Frontal cortex (tissue), 4 donors: Measurements from ENCODE around the gene CAND2. TPM values are rescaled to one million over a fixed set of nuclear protein-coding genes. Genes with fewer than 3 reads are reported as not detected.
A peak's percentile ranks its signal among the peaks of the same experiment; 100 is the strongest.
"Not testable (repeated sequence)": the region's sequence is repeated elsewhere in the genome, so short reads cannot be mapped to it uniquely, and the experiment has no call there.

ENCODE experiments used
- DNase-seq, 2 donors: peaks; one replicate each; pipeline ENCODE4 v3.0.0; 2012; ENCODE audit warnings: low spot score in 2 of 2
- FAIRE-seq: peaks from 2 replicates; lab custom pipeline; 2012; peaks lifted over from hg19 to GRCh38; lab: Jason Lieb, UNC
- total RNA-seq: library from RNA; depleted of rRNA; stranded (reverse); fragments of >200 nt; gene quantifications from one replicate; pipeline ENCODE4 v1.2.3, GENCODE V29; 2014
- donor health status: control.
- donor health status: control.
- donor health status: control.

The CAND2 gene
- total RNA-seq, 1 donor from 2014 or later, result 11.4 TPM

DNA sequence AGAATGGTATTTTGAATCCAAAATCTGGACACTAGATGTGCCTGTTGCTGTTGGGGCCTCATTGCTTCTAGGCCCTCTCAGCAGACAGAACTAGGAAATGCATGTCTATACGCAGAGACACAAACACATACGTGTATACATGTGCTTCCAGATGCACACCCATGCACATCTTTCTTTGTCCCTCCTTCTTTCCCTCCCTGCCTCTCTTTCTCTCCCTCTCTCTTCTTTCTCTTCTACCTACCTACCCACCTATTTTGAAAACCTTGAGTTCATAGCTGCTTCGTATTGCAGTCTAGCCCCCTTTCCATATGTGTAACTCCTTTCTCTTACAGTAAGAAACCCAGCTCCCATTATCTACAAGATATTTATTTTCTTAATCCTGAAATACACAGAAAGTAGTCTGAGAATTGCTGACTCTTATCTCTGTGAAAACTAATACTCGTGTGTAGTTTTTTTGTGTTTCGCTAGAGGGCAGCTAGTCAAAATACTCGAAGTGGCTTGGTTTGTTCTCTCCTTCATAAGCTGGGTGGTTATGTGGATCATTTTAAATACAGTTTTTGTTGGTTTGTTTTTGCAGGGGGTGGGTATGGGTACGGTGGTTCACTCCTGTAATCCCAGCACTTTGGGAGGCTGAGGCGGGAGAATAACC lies 26.4 kb downstream of the CAND2 start:
- no peak for FAIRE-seq
- DNase-seq, result no peak

GRCh38 chr3:12824299-12824698 lies 27.8 kb downstream of the CAND2 start:
- DNase-seq (no peak), FAIRE-seq (no peak)

- no peak for FAIRE-seq
Measured at GRCh38 chr3:12825156-12825555, 28.7 kb downstream of the CAND2 start.

DNA sequence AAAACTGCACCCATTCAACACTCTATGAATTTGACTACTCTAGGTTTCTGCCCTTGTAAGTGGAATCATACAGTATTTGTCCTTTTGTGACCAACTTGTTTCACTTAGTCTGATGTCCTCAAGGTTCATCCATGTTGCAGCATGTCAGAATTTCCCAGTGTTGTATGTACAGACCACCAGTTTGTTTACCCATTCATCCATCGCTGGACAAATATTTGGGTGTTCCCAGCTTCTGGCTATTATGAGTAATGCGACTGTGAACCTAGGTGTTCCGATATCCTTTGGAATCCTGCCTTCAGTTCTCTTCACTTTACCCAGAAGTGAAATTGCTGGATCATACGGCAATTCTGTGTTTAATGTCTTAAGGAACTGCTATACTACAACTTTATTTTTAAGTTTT lies 32.3 kb downstream of the CAND2 start:
- FAIRE-seq, result no peak
- DNase-seq, result no peak

More at GRCh38 chr3:12825156-12825555, 28.7 kb downstream of the CAND2 start:
- DNase-seq, result no peak

DNA sequence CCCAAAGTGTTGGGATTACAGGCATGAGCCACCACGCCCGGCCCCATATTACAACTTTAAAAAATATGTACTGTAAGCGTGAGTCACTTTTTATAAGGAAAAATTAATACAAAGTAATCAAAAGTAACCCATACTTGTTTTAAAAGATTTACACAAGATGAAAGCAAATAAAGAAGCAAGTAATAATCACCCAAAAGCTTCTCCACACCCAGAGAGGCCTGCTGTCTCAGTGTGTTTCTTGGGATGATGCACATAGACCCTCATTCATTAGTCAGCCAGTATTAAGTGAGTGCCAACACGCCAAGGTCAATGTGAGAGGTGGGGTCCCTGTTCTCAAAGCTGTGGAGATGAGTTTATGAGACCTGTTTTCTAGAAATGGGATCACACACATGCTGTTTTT lies 32.9 kb downstream of the CAND2 start:
- FAIRE-seq (no peak), DNase-seq (no peak)

- DNase-seq, result no peak
- no peak for FAIRE-seq
Measured at GRCh38 chr3:12829886-12830784, 33.7 kb downstream of the CAND2 start.

GRCh38 chr3:12830785-12831156 lies 34.3 kb downstream of the CAND2 start:
- FAIRE-seq (no peak), DNase-seq (no peak)

GRCh38 chr3:12831301-12831866 lies 34.9 kb downstream of the CAND2 start:
- FAIRE-seq, result no peak

DNA sequence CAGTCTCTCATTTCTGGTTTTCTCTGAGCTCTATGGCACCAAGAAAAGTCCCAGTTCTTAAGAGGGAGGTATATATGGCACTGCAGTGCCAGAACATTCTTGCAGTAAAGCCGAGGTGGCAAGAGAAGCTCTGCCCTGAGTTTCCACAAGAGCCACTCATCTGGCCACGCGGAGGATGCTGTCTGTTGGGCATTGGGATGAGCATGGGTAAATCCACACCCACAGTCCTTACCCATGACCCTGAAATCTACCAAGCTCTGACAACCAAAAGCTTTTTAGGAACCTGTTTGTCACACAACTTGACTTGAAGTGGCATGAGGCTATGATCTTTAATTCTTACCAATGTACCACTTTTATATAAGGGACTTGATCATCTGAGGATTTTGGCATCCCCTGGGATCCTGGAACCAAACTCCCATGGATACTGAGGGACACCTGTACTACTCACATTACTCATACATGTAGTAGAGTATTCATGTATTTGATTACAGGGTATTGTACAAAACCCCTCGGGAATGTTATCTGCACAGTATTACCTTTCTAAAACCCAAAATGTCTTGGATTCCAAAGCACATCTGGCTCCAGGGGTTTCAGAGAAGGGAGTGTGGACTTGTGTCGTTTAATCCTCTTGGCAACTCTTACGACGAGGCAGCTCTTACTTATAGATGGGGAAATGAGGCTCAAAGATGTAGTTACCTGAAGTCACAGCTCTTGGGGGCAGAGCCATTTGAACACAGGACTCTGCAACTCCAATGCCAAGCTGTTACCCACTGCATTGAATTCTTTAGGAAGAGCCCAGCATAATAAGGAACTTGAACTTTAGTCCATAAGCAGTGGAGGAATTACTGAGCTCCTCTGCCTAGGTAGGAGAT lies 36.1 kb downstream of the CAND2 start:
- FAIRE-seq, result no peak
- DNase-seq, result no peak

More at GRCh38 chr3:12831301-12831866, 34.9 kb downstream of the CAND2 start:
- no peak for DNase-seq

- no peak for DNase-seq
- FAIRE-seq, result no peak
Measured at GRCh38 chr3:12833222-12834161, 37.0 kb downstream of the CAND2 start.

DNA sequence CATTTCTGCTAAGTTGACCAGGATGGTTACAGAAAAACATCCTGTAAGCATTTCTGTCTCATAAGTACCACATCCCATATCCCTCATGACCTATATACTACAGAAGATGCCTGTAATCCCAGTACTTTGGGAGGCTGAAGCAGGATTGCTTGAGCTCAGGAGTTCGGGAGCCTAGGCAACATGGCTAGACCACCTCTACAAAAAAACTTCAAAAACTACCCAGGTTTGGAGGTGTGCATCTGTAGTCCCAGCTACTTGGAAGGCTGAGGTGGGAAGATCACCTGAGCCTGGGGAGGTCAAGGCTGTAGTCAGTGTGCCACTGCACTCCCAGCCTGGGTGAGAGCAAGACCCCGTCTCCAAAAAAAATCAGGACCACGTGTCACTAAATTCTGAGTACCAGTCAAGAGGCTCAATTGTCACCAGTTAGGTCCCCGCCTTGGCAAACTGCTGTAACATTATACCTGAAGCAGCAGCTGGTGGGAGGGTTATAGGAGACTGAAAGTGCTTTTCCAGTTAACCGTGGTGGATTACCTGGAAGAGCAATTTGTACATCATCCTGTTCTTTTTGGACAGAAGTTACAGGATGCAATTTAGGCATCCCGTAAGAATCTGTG lies 38.7 kb downstream of the CAND2 start:
- no peak for DNase-seq
- no peak for FAIRE-seq

DNA sequence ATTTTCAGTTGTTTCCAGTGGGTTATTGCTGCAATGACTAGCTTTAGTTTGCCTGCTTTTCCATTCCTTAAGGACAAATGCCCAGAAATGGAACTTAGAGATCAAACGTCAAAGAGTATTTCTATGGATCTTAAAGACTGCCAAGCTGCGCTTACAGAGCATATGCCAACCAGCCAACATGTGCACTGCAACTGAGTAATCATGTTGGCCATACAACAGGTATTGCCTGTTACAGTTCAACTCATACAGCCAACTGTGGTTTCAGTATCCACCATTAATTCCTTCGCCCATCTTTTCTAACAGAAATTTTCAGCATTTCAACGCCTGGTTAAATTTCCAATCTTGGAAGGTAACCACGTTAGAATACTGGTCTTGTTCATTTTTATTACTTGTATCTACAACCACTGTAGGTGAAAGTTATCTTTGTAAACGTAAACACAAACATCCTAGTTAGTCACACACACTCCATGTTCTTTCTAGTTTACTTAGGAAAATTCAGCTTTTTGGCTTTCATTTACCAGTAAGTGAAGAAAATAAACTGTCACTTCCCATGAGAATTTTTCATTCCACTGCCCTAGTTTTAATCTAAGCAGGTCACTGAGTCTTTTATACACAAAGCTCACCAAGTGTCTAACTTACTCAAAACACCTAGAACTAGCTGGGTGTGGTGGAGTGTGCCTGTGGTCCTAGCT lies 41.0 kb downstream of the CAND2 start:
- DNase-seq (no peak), FAIRE-seq (no peak)

DNA sequence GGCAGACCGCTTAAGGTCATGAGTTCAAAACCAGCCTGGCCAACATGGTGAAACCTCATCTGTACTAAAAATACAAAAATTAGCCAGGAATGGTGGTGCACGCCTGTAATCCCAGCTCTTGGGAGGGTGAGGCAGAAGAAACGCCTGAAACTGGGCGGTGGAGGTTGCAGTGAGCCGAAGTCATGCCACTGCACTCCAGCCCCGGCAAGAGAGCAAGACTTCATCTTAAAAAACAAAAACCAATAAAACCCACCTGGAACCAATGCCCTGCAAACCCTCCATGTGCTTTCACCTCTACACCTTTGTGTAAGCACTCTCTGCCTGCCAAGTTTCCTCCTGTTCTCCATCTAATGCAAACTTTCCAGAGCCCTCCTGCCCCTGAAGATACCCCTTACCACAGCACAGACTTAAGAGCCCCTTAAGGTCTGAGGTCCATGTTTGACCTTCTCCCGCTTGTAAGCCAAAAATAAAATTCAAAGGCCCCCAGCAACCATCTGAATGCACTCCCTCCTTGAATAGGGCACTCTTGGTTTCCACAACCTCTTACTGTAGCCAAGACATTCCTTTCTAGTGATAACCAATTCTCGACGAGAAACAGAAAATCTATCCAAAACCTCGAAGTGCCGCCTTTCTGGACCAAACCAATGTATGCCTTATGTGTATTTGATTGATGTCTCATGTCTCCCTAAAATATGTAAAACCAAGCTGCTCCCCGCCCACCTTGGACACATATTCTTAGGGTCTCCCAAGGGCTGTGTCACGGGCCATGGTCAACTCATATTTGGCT lies 41.9 kb downstream of the CAND2 start:
- DNase-seq (no peak), FAIRE-seq (no peak)

DNA sequence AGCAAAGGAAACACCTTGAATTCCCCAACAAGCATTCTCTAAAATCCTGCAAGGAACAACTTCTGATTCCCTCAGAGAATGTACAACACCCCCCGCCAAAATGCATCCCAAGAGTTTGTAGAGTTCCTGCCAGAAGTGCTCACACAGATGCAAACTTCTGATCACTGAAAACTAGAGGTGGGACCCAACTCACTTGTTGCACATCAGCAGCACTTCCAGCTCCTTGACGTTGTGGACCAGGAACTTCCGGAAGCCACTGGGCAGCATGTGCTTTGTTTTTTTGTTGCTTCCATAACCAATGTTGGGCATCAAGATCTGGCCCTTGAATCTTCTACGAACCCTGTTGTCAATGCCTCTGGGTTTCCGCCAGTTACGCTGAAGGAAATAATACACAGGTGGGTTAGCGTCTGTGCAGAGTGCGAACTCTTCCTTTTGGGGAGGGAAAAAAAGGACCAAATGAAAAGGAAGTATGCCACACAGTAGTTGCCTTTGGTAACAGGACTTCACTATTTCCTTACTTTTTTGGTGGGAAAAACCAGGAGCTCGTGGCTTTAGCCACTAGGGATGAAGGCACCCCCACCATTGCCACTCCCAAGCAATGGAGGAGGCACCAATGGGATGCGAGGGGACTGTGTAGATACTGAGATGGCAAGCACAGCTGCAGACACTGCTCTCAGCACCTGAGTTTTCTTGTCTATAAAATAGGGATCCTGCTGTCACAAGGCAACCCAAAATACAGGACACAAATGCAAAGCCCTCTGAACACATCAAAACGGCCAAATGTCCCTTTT lies 42.9 kb downstream of the CAND2 start:
- DNase-seq, result no peak
- no peak for FAIRE-seq

- not testable (repeated sequence) for FAIRE-seq
Measured at GRCh38 chr3:12840148-12840547, 43.7 kb downstream of the CAND2 start.

DNA sequence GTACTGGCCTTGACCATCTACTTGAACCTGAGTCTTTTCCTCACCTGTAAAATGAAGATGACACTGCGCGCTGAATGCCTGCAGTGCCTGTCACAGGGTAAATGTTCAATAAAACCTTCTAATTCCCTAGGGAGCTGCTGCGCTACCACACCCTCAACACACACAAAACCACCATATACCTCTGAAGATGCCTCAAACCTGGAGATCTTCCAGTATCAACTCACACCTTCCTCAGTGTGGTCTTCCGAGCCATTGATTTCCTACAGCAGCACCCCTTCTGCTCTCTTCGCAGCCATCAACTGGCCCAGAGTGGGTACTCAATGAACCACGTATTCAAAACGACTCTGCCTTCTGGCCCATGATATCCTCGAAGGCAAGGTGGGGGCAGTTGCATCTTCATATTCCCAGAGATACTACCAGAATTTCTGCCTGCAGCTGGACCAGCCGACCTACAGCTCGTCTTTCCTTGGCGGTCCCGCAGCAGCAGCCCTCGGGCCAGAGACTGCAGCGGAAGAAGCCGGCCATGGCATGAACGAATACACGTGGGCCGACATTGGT lies 44.2 kb downstream of the CAND2 start:
- DNase-seq, result peak in 1 of 2 donors; percentile 38
- no peak for FAIRE-seq

More at GRCh38 chr3:12840148-12840547, 43.7 kb downstream of the CAND2 start:
- DNase-seq, result not testable (repeated sequence)
